Epithelial cell of proximal tubule (primary cell): Measurements from ENCODE around the gene COBL. TPM values are rescaled to one million over a fixed set of nuclear protein-coding genes. Genes with fewer than 3 reads are reported as not detected.

Experiments used
- DNase-seq: peaks from one replicate; pipeline ENCODE4 v3.0.0-alpha.2; 2011; ENCODE audit warnings: low read depth
- H3K4me3 ChIP-seq: 2 replicates; pipeline ENCODE4 v1.5.1; 2011; ENCODE audit warnings: low read depth, mild to moderate bottlenecking, low read length
- CTCF ChIP-seq: conservative IDR thresholded peaks from 2 replicates; pipeline ENCODE4 v1.5.1; 2012; ENCODE audit warnings: low read depth, mild to moderate bottlenecking, low read length
- total RNA-seq: library from RNA; depleted of rRNA; stranded (reverse); fragments of >200 nt; gene quantifications from 2 replicates; pipeline ENCODE4 v1.2.3, GENCODE V29; 2015

COBL gene
- total RNA-seq, 1 donor from 2014 or later, result 6.6 TPM

- DNase-seq, result no peak
- H3K4me3 ChIP-seq, result no peak overlapping the region
- no peak for TF ChIP-seq CTCF
Measured at GRCh38 chr7:51263631-51264484, 52.8 kb downstream of the COBL start.

GRCh38 chr7:51262796-51263531, 53.6 kb downstream of the COBL start:
- no peak overlapping the region for H3K4me3 ChIP-seq
- no peak for DNase-seq
- no peak for TF ChIP-seq CTCF

- no peak for TF ChIP-seq CTCF
- H3K4me3 ChIP-seq, result no peak overlapping the region
- DNase-seq, result no peak
Measured at GRCh38 chr7:51261950-51262795, 54.4 kb downstream of the COBL start.

GRCh38 chr7:51261117-51261835, 55.3 kb downstream of the COBL start:
- TF ChIP-seq CTCF, result no peak
- no peak for DNase-seq
- H3K4me3 ChIP-seq, result no peak overlapping the region

GRCh38 chr7:51260516-51260915, 56.1 kb downstream of the COBL start:
- TF ChIP-seq CTCF, result no peak
- no peak overlapping the region for H3K4me3 ChIP-seq

GRCh38 chr7:51259766-51260165, 56.8 kb downstream of the COBL start:
- no peak for TF ChIP-seq CTCF
- DNase-seq, result no peak
- no peak overlapping the region for H3K4me3 ChIP-seq

More at GRCh38 chr7:51260516-51260915, 56.1 kb downstream of the COBL start:
- no peak for DNase-seq
